ENCODE results near the gene ZNF213.

ZNF213 gene

GRCh38 chr16:3134338-3135125 is at the start of gene ZNF213:
Gene ZNF213 (plus strand): TSS chr16:3135029. CDS start chr16:3137281, 2,252 bp downstream.
- peak; percentile 98 for DNase-seq

- no peak for DNase-seq
Observed at GRCh38 chr16:3085868-3086595, 48.8 kb upstream of the ZNF213 start.

GRCh38 chr16:3086596-3087242 is 48.1 kb upstream of the ZNF213 start:
- DNase-seq, result no peak

- no peak for DNase-seq
Observed at GRCh38 chr16:3087243-3088235, 47.3 kb upstream of the ZNF213 start.

GRCh38 chr16:3088450-3088849 is 46.4 kb upstream of the ZNF213 start:
- DNase-seq, result no peak

GRCh38 chr16:3088925-3089716 is 45.7 kb upstream of the ZNF213 start:
- DNase-seq, result no peak

- peak; percentile 45 for DNase-seq
Observed at GRCh38 chr16:3089717-3090592, 44.9 kb upstream of the ZNF213 start.

- DNase-seq, result no peak
Observed at GRCh38 chr16:3091551-3091950, 43.3 kb upstream of the ZNF213 start.

- DNase-seq, result no peak
Observed at GRCh38 chr16:3092501-3092941, 42.3 kb upstream of the ZNF213 start.

- DNase-seq, result no peak
Observed at GRCh38 chr16:3094289-3095027, 40.4 kb upstream of the ZNF213 start.

GRCh38 chr16:3095869-3096268 is 39.0 kb upstream of the ZNF213 start:
- DNase-seq, result no peak

GRCh38 chr16:3096362-3096761 is 38.5 kb upstream of the ZNF213 start:
- no peak for DNase-seq

GRCh38 chr16:3097266-3097665 is 37.6 kb upstream of the ZNF213 start:
- no peak for DNase-seq

GRCh38 chr16:3098459-3099394 is 36.1 kb upstream of the ZNF213 start, which contains the start of gene ZSCAN10:
Gene ZSCAN10 (minus strand): TSS chr16:3099294. CDS start chr16:3092937, 6,357 bp downstream.
- DNase-seq, result no peak

- no peak for DNase-seq
Observed at GRCh38 chr16:3099395-3099731, 35.5 kb upstream of the ZNF213 start.

GRCh38 chr16:3099732-3100499 is 34.9 kb upstream of the ZNF213 start:
- peak; percentile 84 for DNase-seq

- no peak for DNase-seq
Observed at GRCh38 chr16:3101018-3101840, 33.6 kb upstream of the ZNF213 start.

All from NCI-H2029 (cell line).